K562 (cell line): Measurements from ENCODE around the gene FBXO17. TPM values are rescaled to one million over a fixed set of nuclear protein-coding genes. Genes with fewer than 3 reads are reported as not detected.

Experiments
- ARID3A ChIP-seq: IDR thresholded peaks from 2 replicates; pipeline ENCODE4 v1.6.1; 2012; ENCODE audit warnings: low read depth, low read length, improper control_type of control experiment, borderline replicate concordance
- ATF1 ChIP-seq, 2 experiments: fragments of 450-650 bp in 1 of 2; IDR thresholded peaks; 2 replicates each; pipeline ENCODE4 v1.6.1; 2016; ENCODE audit warnings: missing compliant biosample characterization in 1 of 2, missing genetic modification characterization in 1 of 2
- ATF2 ChIP-seq: sonication (generic); formaldehyde crosslinking; IDR thresholded peaks from 2 replicates; pipeline ENCODE4 v1.8.1; 2022; ENCODE audit warnings: missing genetic modification reagents
- DLX4 ChIP-seq: fragments of 250-450 bp; sonication (Bioruptor Pico); IDR thresholded peaks from 2 replicates; pipeline ENCODE4 v1.6.1; 2021; ENCODE audit warnings: mild to moderate bottlenecking
- ELF1 ChIP-seq: fragments of 200-800 bp; sonication (Bioruptor generic); IDR thresholded peaks from 2 replicates; pipeline ENCODE4 v1.6.1; 2016; ENCODE audit warnings: missing genetic modification characterization, missing compliant biosample characterization
- EP300 ChIP-seq: IDR thresholded peaks from 2 replicates; pipeline ENCODE4 v1.6.1; 2012; ENCODE audit warnings: low read length, improper control_type of control experiment
- MED1 ChIP-seq: sonication (generic); formaldehyde crosslinking; IDR thresholded peaks from 2 replicates; pipeline ENCODE4 v1.8.1; 2023; ENCODE audit warnings: missing genetic modification reagents, borderline replicate concordance
- MTA2 ChIP-seq: fragments of 450-650 bp; IDR thresholded peaks from 2 replicates; pipeline ENCODE4 v1.6.1; 2016; ENCODE audit warnings: low read depth
- RAD51 ChIP-seq: fragments of 450-650 bp; IDR thresholded peaks from 2 replicates; pipeline ENCODE4 v1.7.1; 2016; ENCODE audit warnings: low read depth, mild to moderate bottlenecking, borderline replicate concordance
- TAF15 ChIP-seq: fragments of 200-400 bp; formaldehyde crosslinking; IDR thresholded peaks from 2 replicates; pipeline ENCODE4 v1.6.1; 2017; ENCODE audit warnings: mild to moderate bottlenecking, low read depth, low read length, moderate library complexity
- ZBTB40 ChIP-seq, 2 experiments: fragments of 450-650 bp in 1 of 2; sonication (generic) in 1 of 2; formaldehyde crosslinking in 1 of 2; IDR thresholded peaks; 2 replicates each; pipeline versions ENCODE4 v1.7.1 to v1.9.0; 2016 to 2022; ENCODE audit warnings: inconsistent platforms in 1 of 2, mild to moderate bottlenecking in 1 of 2, missing genetic modification reagents in 1 of 2
- ZNF311 ChIP-seq: fragments of 250-450 bp; sonication (Bioruptor Pico); IDR thresholded peaks from 2 replicates; pipeline ENCODE4 v1.4.0; 2020; ENCODE audit warnings: mild to moderate bottlenecking, moderate library complexity
- polyA plus RNA-seq, 8 experiments: library from polyadenylated mRNA; depleted of rRNA in 4 of 8; stranded (reverse) in 5 of 8; unstranded in 3 of 8; fragments of >200 nt; fragmentation: Nextera tagmentation in 2 of 8; fragmentation: Illumina TruSeq in 1 of 8; extraction: Ambion mirVana in 2 of 8; extraction: Trizol in 1 of 8; gene quantifications; 2 replicates each; pipeline versions ENCODE4 v1.2.1 to v1.2.3, GENCODE V29; 2011 to 2014; ENCODE audit warnings: inconsistent platforms in 1 of 8, missing spikeins in 1 of 8
- total RNA-seq, 7 experiments: library from RNA; depleted of rRNA in 6 of 7; stranded (reverse); fragments of >200 nt in 6 of 7; fragmentation: Illumina TruSeq in 2 of 7; extraction: Trizol in 2 of 7; gene quantifications; 2 replicates each; pipeline versions ENCODE4 v1.2.1 to v1.2.3, GENCODE V29; 2011 to 2021; ENCODE audit warnings: low replicate concordance in 1 of 7

Gene FBXO17
- total and polyA plus RNA-seq, 9 of the 15 experiments (the other 6 are each of a cell fraction or from before 2014, with no cell fraction given) = 4.1 to 27.1 (median 19.0) TPM

- TF ChIP-seq ZBTB40 (IDR thresholded peaks at IDR 0.05) (no peak), ZBTB40 (CRISPR knock-in tag; IDR thresholded peaks at IDR 0.05) (no peak), ATF2 (CRISPR knock-in tag) (no peak), MED1 (CRISPR knock-in tag) (no peak), MTA2 (no peak), TAF15 (no peak), ELF1 (no peak), ZNF311 (CRISPR knock-in tag) (no peak), ATF1 (CRISPR knock-in tag; IDR thresholded peaks at IDR 0.05) (no peak), ATF1 (tag; IDR thresholded peaks at IDR 0.05) (no peak; the same call in 1 of the 2 replicates), RAD51 (peak; percentile 32; the same call in 1 of the 2 replicates), DLX4 (CRISPR knock-in tag) (no peak), EP300 (no peak), ARID3A (no peak)
Measured at GRCh38 chr19:38975214-38975860, at the start of gene FBXO17 (continued).
